ENCODE results near the gene FBXO2.

FBXO2 gene

GRCh38 chr1:11602424-11602823 is 51.8 kb downstream of the FBXO2 start:
- TF ChIP-seq CTCF (conservative IDR thresholded peaks at IDR 0.05) (no peak), ZFX (IDR thresholded peaks at IDR 0.05) (no peak)
- no peak overlapping the region for H3K27ac ChIP-seq

GRCh38 chr1:11600836-11601235 is 53.4 kb downstream of the FBXO2 start:
- TF ChIP-seq ZFX (IDR thresholded peaks at IDR 0.05), result no peak
- no peak for TF ChIP-seq CTCF (conservative IDR thresholded peaks at IDR 0.05)

GRCh38 chr1:11599891-11600576 is 54.2 kb downstream of the FBXO2 start:
- TF ChIP-seq ZFX (IDR thresholded peaks at IDR 0.05) (no peak), CTCF (conservative IDR thresholded peaks at IDR 0.05) (no peak)

More at GRCh38 chr1:11600836-11601235, 53.4 kb downstream of the FBXO2 start:
- no peak overlapping the region for H3K27ac ChIP-seq

GRCh38 chr1:11598461-11598860 is 55.8 kb downstream of the FBXO2 start:
- no peak overlapping the region for H3K27ac ChIP-seq
- TF ChIP-seq CTCF (conservative IDR thresholded peaks at IDR 0.05) (no peak), ZFX (IDR thresholded peaks at IDR 0.05) (no peak)

More at GRCh38 chr1:11599891-11600576, 54.2 kb downstream of the FBXO2 start:
- no peak overlapping the region for H3K27ac ChIP-seq
